ENCODE measurements around the gene ABI1. TPM values are rescaled to one million over a fixed set of nuclear protein-coding genes. Genes with fewer than 3 reads are reported as not detected.

Gene ABI1
- polyA plus RNA-seq, 1 donor from 2014 or later = 93.8 TPM

DNA sequence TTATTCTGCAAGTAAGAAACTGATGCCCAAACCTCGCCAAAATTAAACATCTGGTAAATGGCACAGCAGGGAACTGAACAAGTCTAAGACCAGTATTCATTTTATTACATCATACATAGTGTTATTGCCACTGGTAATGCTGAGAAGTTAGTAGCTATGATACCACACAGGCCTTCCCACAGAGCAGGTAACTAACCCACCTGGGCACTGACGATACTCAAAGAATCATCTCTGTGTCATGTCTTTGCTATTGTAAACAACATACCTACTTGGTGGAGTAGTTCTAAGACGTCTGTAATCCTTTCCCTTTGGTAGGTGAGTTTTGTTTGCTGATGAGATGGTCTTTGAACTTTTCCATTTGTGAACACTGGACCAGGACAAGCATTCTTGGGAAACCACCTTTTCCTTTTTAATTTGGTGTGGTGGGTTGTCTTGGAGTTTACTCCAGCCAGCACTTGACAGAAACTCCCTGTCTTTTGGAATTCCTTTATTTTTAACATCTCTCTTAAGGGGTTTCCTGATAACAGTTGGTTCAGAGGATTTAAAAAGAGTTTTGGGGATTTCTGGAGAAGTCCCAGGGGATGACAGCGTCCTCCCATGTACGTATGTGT, 122.4 kb downstream of the ABI1 start:
- peak overlapping the region; percentile 91 to 99 (median 94) for H3K27ac Mint-ChIP-seq
- H3K9me3 Mint-ChIP-seq = peaks cover 0 to 1% (median 0%) of the 10 kb centered on the region in 3 donors
- H3K4me1 Mint-ChIP-seq = peaks cover 48 to 53% (median 49%) of the 10 kb centered on the region in 3 donors
- H3K27me3 Mint-ChIP-seq = peaks cover 1% of the 10 kb centered on the region
- peaks cover 10% of the 10 kb centered on the region for H3K36me3 Mint-ChIP-seq
- H3K4me3 Mint-ChIP-seq = peak overlapping the region in 3 of 4 donors; percentile 73 to 92 (median 82)

DNA sequence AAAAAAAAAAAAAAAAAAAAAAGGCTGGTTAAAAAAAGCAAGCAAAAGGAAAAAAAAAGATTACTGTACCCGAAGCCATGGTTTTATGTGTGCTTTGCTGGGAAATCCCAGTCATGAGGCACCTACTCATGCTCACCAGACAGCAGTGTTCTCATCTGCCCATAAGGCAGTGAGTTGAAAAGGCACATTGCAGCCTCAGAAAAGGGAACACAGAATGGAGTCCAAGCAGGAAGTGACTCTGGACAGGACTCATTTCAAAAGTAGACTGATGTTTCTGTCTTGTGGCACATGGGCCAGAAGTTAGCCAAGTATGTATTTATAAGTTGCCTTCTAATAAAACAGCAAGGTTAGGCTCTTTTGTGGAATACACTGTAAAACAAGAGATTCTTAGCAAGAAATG, 123.0 kb downstream of the ABI1 start:
- H3K36me3 Mint-ChIP-seq = peaks cover 10% of the 10 kb centered on the region
- H3K27ac Mint-ChIP-seq = peak overlapping the region; percentile 91 to 99 (median 94)
- peaks cover 0 to 1% (median 0%) of the 10 kb centered on the region in 3 donors for H3K9me3 Mint-ChIP-seq
- H3K4me3 Mint-ChIP-seq = peak overlapping the region; percentile 16 to 73 (median 48)
- peaks cover 41 to 49% (median 48%) of the 10 kb centered on the region in 3 donors for H3K4me1 Mint-ChIP-seq
- H3K27me3 Mint-ChIP-seq = peaks cover 1% of the 10 kb centered on the region

DNA sequence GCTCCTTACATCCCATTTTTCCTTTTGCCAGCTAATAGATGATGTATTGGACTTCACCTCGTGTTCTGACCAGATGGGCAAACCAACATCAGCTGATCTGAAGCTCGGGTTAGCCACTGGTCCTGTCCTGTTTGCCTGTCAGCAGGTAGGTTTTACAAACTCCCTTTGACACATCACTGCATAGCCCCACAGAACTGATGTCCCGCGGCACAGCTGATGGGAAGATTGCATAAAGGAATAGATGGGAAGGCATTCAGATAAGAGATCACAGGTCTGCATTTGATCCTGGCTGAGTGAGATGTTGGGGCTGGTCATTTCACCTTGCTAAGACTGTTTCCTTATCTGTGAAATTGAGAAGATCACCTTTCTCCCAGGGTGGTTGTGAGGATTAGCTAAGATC, 125.3 kb downstream of the ABI1 start:
- Mint-ChIP-seq H3K36me3 (peaks cover 4% of the 10 kb centered on the region), H3K9me3 (no peaks in the 10 kb centered on the region), H3K27ac (peak overlapping the region; percentile 33 to 99 (median 92)), H3K4me1 (peaks cover 32 to 41% (median 37%) of the 10 kb centered on the region in 3 donors), H3K27me3 (no peaks in the 10 kb centered on the region), H3K4me3 (peak overlapping the region in 1 of 4 donors; percentile 16)

DNA sequence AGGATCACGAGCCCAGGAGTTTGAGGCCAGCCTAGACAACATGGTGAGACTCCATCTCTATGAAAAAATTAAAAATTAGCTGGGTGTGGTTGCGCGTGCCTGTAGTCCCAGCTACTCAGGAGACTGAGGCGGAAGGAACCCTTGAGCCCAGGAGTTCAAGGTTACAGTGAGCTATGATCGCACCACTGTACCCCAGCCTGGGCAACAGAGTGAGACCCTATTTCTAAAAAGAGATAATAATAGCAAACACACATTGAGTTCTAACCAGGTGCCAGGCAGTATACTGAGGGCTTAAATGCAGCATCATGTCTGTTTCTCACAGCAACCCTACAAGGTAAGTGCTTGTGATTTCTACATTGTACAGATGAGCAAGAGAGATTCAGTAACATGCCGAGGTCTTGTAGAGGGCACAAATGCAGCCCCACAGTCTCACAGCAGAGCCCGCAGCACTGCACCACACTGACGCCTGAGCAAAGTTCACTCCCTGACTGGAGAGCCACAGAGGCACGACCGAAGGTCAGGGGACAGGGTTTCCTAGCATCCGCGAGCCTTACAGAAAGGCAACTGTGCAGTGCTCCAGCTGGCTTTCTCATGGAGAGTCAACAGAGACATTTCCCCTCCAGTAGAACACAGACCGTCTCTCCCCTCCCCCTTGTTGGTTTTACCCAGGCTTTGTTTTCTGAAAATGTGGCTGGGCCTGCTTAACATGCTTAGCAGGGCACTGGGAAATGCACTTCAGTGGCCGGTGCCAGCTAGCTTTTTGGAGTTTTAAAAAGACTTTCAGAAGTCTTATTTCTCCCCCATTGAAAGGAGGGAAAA, 126.8 kb downstream of the ABI1 start:
- Mint-ChIP-seq H3K4me1 (peaks cover 23 to 32% (median 28%) of the 10 kb centered on the region in 3 donors), H3K27ac (peak overlapping the region in 1 of 3 donors; percentile 92), H3K27me3 (no peaks in the 10 kb centered on the region), H3K9me3 (no peaks in the 10 kb centered on the region), H3K36me3 (peaks cover 2% of the 10 kb centered on the region), H3K4me3 (no peak overlapping the region)

DNA sequence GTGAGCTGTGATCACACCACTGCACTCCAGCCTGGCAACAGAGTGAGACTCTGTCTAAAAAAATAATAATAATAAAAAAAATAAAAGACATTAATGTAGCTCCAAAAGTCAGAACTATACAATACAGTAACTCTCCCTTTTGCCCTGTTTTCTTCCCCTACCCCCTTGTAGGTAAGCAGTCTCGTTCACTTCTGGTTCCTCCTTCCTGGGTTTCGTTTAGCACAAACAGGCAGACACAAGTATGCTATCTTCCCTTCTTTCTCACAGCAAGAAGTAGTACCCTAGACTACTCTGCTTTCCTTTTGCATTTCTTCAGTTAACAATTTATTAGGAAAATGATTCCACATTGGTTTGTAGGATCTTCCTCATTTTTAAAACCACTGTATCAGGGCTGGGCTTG, 130.2 kb downstream of the ABI1 start:
- H3K27me3 Mint-ChIP-seq = no peaks in the 10 kb centered on the region
- H3K9me3 Mint-ChIP-seq = no peaks in the 10 kb centered on the region
- no peak overlapping the region for H3K4me3 Mint-ChIP-seq
- H3K27ac Mint-ChIP-seq = peak overlapping the region in 2 of 3 donors; percentile 1 to 92
- H3K4me1 Mint-ChIP-seq = peaks cover 11 to 17% (median 16%) of the 10 kb centered on the region in 3 donors
- no peaks in the 10 kb centered on the region for H3K36me3 Mint-ChIP-seq

DNA sequence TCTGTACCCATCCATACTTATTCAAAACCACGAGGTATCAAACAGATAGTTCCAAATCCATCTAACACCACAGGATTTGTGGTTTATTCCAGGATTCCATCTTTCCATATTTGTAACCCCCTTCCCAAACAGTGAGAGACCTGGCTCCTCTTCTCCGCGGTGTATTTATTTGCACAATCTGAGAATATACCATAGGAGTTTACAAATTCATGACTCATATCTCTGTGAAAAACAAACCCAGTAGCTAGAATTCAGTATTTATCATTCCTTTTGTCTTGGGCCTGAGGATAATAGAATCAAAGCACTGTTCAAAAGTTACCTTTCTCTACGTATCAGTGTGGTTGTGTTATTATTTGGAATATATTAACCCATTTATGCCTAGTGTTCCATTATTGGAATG, 131.4 kb downstream of the ABI1 start:
- no peaks in the 10 kb centered on the region for H3K9me3 Mint-ChIP-seq
- peaks cover 11 to 17% (median 16%) of the 10 kb centered on the region in 3 donors for H3K4me1 Mint-ChIP-seq
- H3K36me3 Mint-ChIP-seq = no peaks in the 10 kb centered on the region
- no peaks in the 10 kb centered on the region for H3K27me3 Mint-ChIP-seq
- peak overlapping the region in 1 of 3 donors; percentile 14 for H3K27ac Mint-ChIP-seq
- H3K4me3 Mint-ChIP-seq = no peak overlapping the region

DNA sequence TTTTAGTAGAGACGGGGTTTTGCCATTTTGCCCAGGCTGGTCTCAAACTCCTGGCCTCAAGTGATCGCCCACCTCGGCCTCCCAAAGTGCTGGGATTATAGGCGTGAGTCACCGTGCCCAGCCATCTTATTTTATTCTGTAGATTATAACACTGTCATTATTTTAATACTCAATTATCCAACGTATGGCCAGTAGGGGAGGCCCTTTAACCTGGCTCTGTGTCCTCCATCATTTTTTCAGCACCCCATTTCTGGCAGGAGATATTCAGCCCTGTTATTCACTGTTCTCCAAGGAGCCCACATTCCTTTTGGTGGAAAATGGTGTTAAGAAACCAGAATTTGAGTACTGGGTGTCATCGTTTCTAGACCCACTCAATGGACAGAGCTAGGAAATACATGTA, 131.8 kb downstream of the ABI1 start:
- Mint-ChIP-seq H3K27ac (peak overlapping the region in 1 of 3 donors; percentile 14), H3K36me3 (no peaks in the 10 kb centered on the region), H3K27me3 (no peaks in the 10 kb centered on the region), H3K9me3 (no peaks in the 10 kb centered on the region), H3K4me1 (peaks cover 11 to 17% (median 16%) of the 10 kb centered on the region in 3 donors), H3K4me3 (no peak overlapping the region)

DNA sequence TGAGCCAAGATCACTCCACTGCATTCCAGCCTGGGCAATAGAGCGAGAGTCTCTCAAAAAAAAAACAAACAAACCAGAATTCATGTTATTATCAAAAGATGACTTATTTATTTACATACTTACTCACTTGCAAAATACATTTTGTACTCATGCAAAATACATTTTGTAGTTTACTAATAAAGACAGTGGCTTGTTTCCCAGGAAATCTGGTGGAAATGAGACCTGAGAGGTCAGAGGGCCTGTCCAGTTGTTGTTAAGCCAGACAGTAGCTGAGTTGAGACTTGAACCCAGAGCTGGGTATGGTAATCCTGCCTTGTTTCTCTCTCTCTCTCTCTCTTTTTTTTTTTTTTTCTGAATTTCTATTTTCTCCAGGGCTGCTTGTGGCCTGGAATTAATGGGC, 133.8 kb downstream of the ABI1 start:
- Mint-ChIP-seq H3K4me3 (no peak overlapping the region), H3K4me1 (peaks cover 11 to 17% (median 15%) of the 10 kb centered on the region in 3 donors), H3K36me3 (no peaks in the 10 kb centered on the region), H3K27ac (no peak overlapping the region), H3K9me3 (no peaks in the 10 kb centered on the region), H3K27me3 (no peaks in the 10 kb centered on the region)

DNA sequence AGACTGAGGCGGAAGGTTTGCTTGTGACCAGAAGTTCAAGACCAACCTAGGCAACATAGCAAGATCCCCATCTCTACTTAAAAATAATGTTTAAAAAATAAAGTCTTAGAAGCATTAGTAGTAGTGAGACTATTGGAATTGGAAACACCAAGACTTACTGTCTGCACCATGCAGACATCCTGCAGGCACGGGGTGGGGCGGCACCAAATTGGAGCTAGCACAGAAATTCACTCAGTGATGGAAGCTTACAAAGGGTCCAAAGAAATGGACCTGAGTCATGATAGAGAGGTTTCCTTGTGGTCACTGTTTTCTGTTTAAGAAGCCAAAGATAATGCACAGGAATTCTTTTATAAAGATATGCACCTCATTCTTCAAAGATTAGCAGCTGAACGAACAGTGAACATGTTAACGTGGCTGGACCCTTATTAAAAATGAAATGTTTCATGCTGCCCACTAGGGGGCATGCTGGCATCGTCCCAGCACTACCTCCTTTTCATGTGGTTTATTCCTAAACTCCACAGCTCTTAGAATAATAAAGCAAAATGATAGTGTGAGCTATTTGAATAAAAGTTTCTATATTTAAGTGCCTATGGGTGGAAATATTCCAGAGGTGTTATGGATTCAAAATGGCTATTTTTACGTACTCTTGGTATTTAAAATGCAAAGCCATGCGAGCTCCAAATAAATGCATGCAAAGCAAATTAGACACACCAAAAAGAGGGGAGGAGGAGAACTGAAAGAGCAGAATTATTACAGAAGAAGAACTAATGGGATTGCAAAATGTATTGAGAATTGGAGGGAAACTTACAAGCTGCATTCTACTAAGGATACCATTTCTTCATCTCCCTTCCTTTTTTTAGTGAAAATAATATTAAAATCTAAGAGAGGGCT, 134.7 kb downstream of the ABI1 start:
- H3K27ac Mint-ChIP-seq = peak overlapping the region in 1 of 3 donors; percentile 80
- H3K4me1 Mint-ChIP-seq = peaks cover 11 to 17% (median 11%) of the 10 kb centered on the region in 3 donors
- no peaks in the 10 kb centered on the region for H3K9me3 Mint-ChIP-seq
- H3K27me3 Mint-ChIP-seq = no peaks in the 10 kb centered on the region
- H3K36me3 Mint-ChIP-seq = no peaks in the 10 kb centered on the region
- peak overlapping the region in 2 of 4 donors; percentile 63 to 79 for H3K4me3 Mint-ChIP-seq

DNA sequence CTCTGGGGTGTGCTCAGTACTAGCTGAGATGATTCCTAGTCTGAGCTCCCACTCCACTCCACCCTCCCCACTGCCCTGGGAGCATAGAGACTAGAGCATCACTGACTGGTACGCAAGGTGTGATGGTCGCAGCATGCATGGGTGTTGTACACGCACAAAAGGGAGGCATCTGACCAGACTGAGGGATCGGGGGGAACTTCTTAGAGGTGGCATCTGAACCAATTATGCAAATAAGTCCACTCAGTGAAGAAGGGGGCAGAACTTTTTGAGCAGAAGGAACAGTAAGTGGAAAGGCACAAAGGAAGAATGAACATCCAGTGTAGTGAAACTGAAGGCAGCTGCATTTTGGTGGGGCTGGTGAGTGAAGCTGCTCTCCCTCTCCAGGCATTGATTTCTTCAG, 137.7 kb downstream of the ABI1 start:
- Mint-ChIP-seq H3K4me1 (peaks cover 5 to 8% (median 6%) of the 10 kb centered on the region in 3 donors), H3K36me3 (no peaks in the 10 kb centered on the region), H3K9me3 (no peaks in the 10 kb centered on the region)

DNA sequence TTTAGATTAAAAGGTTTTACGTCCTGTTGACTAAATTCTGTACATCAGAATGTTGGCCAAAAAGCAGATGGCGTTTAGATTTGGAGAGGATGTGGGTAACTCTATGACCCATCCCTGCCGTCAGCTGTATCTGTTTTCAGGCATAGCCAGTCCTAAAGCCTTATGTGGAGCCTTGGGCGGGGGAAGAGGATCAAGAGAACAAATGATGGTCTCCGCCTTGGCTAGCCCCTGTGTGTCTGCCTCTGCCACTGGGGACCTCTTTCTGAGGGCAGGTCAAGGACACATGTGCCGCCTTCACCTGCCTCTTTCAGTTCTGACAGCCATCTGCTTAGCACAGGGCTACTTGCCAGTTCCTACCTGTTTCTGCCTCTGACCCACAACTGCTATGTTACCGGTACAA, 139.2 kb downstream of the ABI1 start:
- H3K36me3 Mint-ChIP-seq = no peaks in the 10 kb centered on the region
- H3K4me3 Mint-ChIP-seq = no peak overlapping the region

More for the DNA sequence above, 137.7 kb downstream of the ABI1 start:
- H3K27ac Mint-ChIP-seq = no peak overlapping the region
- no peak overlapping the region for H3K4me3 Mint-ChIP-seq
- H3K27me3 Mint-ChIP-seq = no peaks in the 10 kb centered on the region

DNA sequence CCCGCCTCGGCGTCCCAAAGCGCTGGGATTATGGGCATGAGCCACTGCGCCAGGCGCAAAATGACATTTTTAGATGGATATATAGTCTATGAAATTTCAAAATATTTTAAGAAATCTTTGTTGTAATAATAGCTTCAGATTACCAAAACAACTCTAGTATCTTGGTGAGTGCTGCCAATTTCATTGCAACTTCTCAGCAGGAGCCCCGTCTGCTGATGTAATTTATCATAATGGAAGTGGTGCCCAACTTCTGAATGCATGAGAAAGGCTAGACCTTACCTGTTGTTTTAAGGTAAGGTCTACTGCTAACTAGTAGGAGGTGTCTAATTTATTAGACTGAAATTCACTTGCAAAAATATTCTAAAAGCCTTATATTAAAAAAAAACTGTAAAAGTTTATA, 143.3 kb downstream of the ABI1 start:
- H3K27ac Mint-ChIP-seq = no peak overlapping the region
- H3K27me3 Mint-ChIP-seq = no peaks in the 10 kb centered on the region
- no peaks in the 10 kb centered on the region for H3K9me3 Mint-ChIP-seq
- H3K36me3 Mint-ChIP-seq = peaks cover 6% of the 10 kb centered on the region
- H3K4me1 Mint-ChIP-seq = no peaks in the 10 kb centered on the region
- H3K4me3 Mint-ChIP-seq = no peak overlapping the region

More for the DNA sequence above, 139.2 kb downstream of the ABI1 start:
- Mint-ChIP-seq H3K9me3 (no peaks in the 10 kb centered on the region), H3K4me1 (peaks cover 4 to 6% (median 5%) of the 10 kb centered on the region in 3 donors), H3K27me3 (no peaks in the 10 kb centered on the region), H3K27ac (peak overlapping the region in 1 of 3 donors; percentile 77)

DNA sequence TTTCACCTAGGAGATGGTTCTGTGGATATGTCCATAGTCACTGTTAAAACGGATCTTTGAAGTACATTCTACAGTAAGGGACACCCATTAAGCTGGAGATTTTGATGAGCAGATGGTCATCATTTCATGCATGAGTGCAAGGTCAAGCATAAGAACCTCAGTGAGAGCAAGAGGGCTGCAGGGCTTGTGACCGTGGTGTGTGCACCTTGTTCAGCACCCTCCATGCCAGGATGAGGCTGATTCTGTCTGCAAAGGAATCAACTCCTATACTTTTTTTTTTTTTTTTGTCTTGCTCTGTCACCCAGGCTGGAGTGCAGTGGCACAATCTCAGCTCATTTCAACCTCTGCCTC, 145.6 kb downstream of the ABI1 start:
- Mint-ChIP-seq H3K27me3 (no peaks in the 10 kb centered on the region), H3K4me3 (no peak overlapping the region), H3K9me3 (no peaks in the 10 kb centered on the region), H3K36me3 (peaks cover 7% of the 10 kb centered on the region), H3K4me1 (no peaks in the 10 kb centered on the region), H3K27ac (no peak overlapping the region)

DNA sequence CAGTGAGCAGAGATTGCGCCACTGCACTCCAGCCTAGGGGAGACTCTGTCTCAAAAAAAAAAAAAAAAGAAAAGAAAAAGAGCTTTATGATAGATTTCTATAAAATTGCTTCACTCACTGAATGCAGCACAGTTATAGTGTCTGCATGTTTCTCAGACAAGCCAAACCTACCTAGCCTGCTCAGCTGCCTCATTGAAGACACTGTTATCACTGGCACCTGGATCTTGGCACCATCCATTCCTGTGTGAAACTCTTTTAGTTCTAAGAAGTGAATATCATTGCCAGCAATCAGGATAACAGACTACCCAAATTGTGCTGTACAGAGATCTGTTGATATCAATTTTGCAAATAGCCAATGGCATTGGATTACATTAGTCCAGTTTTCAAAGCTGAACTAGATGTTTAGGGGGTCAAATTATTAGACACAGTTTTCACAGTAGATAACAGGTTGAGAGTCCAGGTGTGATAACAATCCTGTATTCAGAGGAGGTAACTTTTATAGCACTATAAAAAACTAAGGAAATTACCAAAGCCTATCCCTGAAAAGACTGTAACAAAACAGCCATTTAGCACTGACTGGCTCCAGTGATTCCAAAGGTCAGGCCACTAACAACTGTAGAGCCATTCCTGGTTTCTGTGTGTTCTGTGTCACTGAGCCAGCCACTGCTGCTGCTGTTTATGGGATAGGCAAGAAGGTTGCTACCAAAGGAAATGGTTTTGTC, 146.2 kb downstream of the ABI1 start:
- H3K27ac Mint-ChIP-seq = no peak overlapping the region

More for the DNA sequence above, 146.2 kb downstream of the ABI1 start:
- no peak overlapping the region for H3K4me3 Mint-ChIP-seq
- H3K27me3 Mint-ChIP-seq = no peaks in the 10 kb centered on the region
- H3K9me3 Mint-ChIP-seq = no peaks in the 10 kb centered on the region
- H3K4me1 Mint-ChIP-seq = no peaks in the 10 kb centered on the region
- peaks cover 7% of the 10 kb centered on the region for H3K36me3 Mint-ChIP-seq

Data from IgD-negative memory B cell (primary cell).